OCI-LY3 (cell line): ENCODE measurements around the gene GALNT10.

Experiments
- H2AFZ ChIP-seq: fragments of 200-600, 300-600 bp; shearing (Covaris generic); 2 replicates; pipeline ENCODE4 v1.6.0; 2014; ENCODE audit warnings: antibody characterized with exemption, low read depth, low read length
- H3K27ac ChIP-seq: fragments of 200-600, 300-600 bp; sonication (generic); 2 replicates; pipeline ENCODE4 v1.5.1; 2014; ENCODE audit warnings: mild to moderate bottlenecking, low read length, moderate library complexity, mixed read lengths
- H3K27me3 ChIP-seq: fragments of 200-600, 300-600 bp; sonication (generic); 2 replicates; pipeline ENCODE4 v1.6.1; 2014; ENCODE audit warnings: low read depth, low read length, mixed read lengths
- H3K36me3 ChIP-seq: fragments of 200-600, 300-600 bp; sonication (generic); replicated peaks from 2 replicates; pipeline ENCODE3; 2014; ENCODE audit warnings: low read depth, low read length, mixed read lengths
- H3K4me1 ChIP-seq: fragments of 300-600, 200-600 bp; sonication (generic); 2 replicates; pipeline ENCODE4 v1.6.1; 2014; ENCODE audit warnings: low read length, mixed read lengths
- H3K4me2 ChIP-seq: fragments of 200-600, 300-600 bp; sonication (generic); 2 replicates; pipeline ENCODE4 v1.6.1; 2014; ENCODE audit warnings: low read length, mixed read lengths
- H3K4me3 ChIP-seq: fragments of 300-600, 200-600 bp; sonication (generic); 2 replicates; pipeline ENCODE4 v1.5.1; 2014; ENCODE audit warnings: antibody characterized with exemption, mild to moderate bottlenecking, low read length, moderate library complexity
- H3K79me2 ChIP-seq: fragments of 300-600, 200-600 bp; shearing (Covaris generic); 2 replicates; pipeline ENCODE4 v1.6.1; 2014; ENCODE audit warnings: mild to moderate bottlenecking, low read length, mixed read lengths
- H3K9ac ChIP-seq: fragments of 300-600, 200-600 bp; shearing (Covaris generic); 2 replicates; pipeline ENCODE4 v1.6.0; 2014; ENCODE audit warnings: mild to moderate bottlenecking, low read length, moderate library complexity
- H3K9me3 ChIP-seq: fragments of 200-600, 300-600 bp; shearing (Covaris generic); 2 replicates; pipeline ENCODE4 v1.6.1; 2014; ENCODE audit warnings: low read length, mixed read lengths; ENCODE audit not compliant: insufficient read depth
- H4K20me1 ChIP-seq: fragments of 200-600, 300-600 bp; sonication (generic); 2 replicates; pipeline ENCODE4 v1.6.1; 2016; ENCODE audit warnings: low read length, mixed read lengths; ENCODE audit not compliant: insufficient read depth
- CTCF ChIP-seq: fragments of 200-600, 300-600 bp; sonication (generic); IDR thresholded peaks from 2 replicates; pipeline ENCODE4 v1.5.1; 2014; ENCODE audit warnings: antibody characterized with exemption, low read length, low read depth
- EZH2phosphoT487 ChIP-seq: fragments of 200-600 bp; shearing (Covaris generic); IDR thresholded peaks from 2 replicates; pipeline ENCODE4 v1.6.1; 2018; ENCODE audit warnings: antibody characterized with exemption, mixed run types, low read depth

Gene GALNT10

GRCh38 chr5:154190595-154191304 lies at the start of gene GALNT10:
TSS of gene GALNT10 (plus strand) at chr5:154190733. CDS start at chr5:154190867, 134 bp downstream.
- peaks cover 10% of the 10 kb centered on the region for H3K4me1 ChIP-seq
- H3K9ac ChIP-seq, result peak within 1 kb of the TSS; percentile 82
- H3K79me2 ChIP-seq, result peaks cover 6% of the 10 kb centered on the region; the same call in 1 of the 2 replicates
- H3K4me3 ChIP-seq, result peak within 1 kb of the TSS; percentile 97
- H4K20me1 ChIP-seq, result no peaks in the 10 kb centered on the region
- TF ChIP-seq CTCF (no peak), EZH2phosphoT487 (no peak)
- no peaks in the 10 kb centered on the region for H3K9me3 ChIP-seq
- peak within 1 kb of the TSS; percentile 96 for H3K4me2 ChIP-seq
- peak within 1 kb of the TSS; percentile 74; the same call in 1 of the 2 replicates for H2AFZ ChIP-seq
- H3K36me3 ChIP-seq, result no peaks in the 10 kb centered on the region
- peak within 1 kb of the TSS; percentile 60 for H3K27ac ChIP-seq
- peaks cover 4% of the 10 kb centered on the region; the same call in 1 of the 2 replicates for H3K27me3 ChIP-seq

GRCh38 chr5:154141745-154142221 lies 48.8 kb upstream of the GALNT10 start:
- no peaks in the 10 kb centered on the region for H4K20me1 ChIP-seq
- H3K4me1 ChIP-seq, result no peaks in the 10 kb centered on the region
- TF ChIP-seq EZH2phosphoT487 (no peak), CTCF (no peak)
- H3K4me2 ChIP-seq, result no peak overlapping the region
- no peaks in the 10 kb centered on the region for H3K9me3 ChIP-seq
- H3K27me3 ChIP-seq, result no peaks in the 10 kb centered on the region
- H3K4me3 ChIP-seq, result no peak overlapping the region
- H3K9ac ChIP-seq, result no peak overlapping the region
- H3K36me3 ChIP-seq, result no peaks in the 10 kb centered on the region
- H2AFZ ChIP-seq, result no peak overlapping the region
- no peak overlapping the region for H3K27ac ChIP-seq
- no peaks in the 10 kb centered on the region for H3K79me2 ChIP-seq

GRCh38 chr5:154143211-154143641 lies 47.3 kb upstream of the GALNT10 start:
- Histone ChIP-seq H3K36me3 (no peaks in the 10 kb centered on the region), H3K4me3 (no peak overlapping the region), H2AFZ (no peak overlapping the region), H3K4me2 (no peak overlapping the region), H4K20me1 (no peaks in the 10 kb centered on the region), H3K79me2 (no peaks in the 10 kb centered on the region), H3K9ac (no peak overlapping the region), H3K27me3 (0 out of 2 replicates have a peak, but pooled peaks cover 4% of the 10 kb centered on the region), H3K27ac (no peak overlapping the region), H3K9me3 (no peaks in the 10 kb centered on the region), H3K4me1 (no peaks in the 10 kb centered on the region)
- TF ChIP-seq CTCF, result no peak
- TF ChIP-seq EZH2phosphoT487, result no peak

- no peak overlapping the region for H3K4me2 ChIP-seq
- H3K27me3 ChIP-seq, result 0 out of 2 replicates have a peak, but pooled peaks cover 4% of the 10 kb centered on the region
- no peak overlapping the region for H3K4me3 ChIP-seq
- no peaks in the 10 kb centered on the region for H4K20me1 ChIP-seq
- H3K9ac ChIP-seq, result no peak overlapping the region
- no peaks in the 10 kb centered on the region for H3K79me2 ChIP-seq
- no peaks in the 10 kb centered on the region for H3K9me3 ChIP-seq
- no peak overlapping the region for H3K27ac ChIP-seq
- no peaks in the 10 kb centered on the region for H3K4me1 ChIP-seq
- no peak overlapping the region for H2AFZ ChIP-seq
- no peaks in the 10 kb centered on the region for H3K36me3 ChIP-seq
- TF ChIP-seq EZH2phosphoT487 (no peak), CTCF (no peak)
Observed at GRCh38 chr5:154145268-154145667, 45.3 kb upstream of the GALNT10 start.
